ENCODE results near the gene ALPK1.
A peak's percentile ranks its signal among the peaks of the same experiment; 100 is the strongest.

ALPK1 gene

DNA sequence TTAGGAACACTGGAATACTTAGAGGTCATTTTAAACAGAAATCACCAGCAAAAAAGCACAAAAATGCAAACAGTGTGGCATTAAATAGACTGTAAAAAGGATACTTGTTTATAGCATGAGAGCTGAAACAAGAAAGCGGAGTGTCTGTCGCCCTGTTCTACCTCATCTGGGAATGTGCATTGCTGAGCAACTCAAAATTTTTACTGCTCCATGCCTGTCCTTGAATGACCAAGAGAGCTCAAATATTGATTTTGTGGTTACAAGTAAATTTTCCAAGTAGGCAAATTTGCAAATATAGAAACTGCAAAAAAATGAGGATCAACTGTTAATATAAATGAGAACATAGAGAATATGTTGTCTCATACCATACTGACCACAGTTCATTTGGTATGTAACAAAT lies 40.1 kb upstream of the ALPK1 start:
- H3K4ac ChIP-seq (ENCODE audit: low read depth, low read length): no peak overlapping the region
- no peak overlapping the region for H3K14ac ChIP-seq (ENCODE audit: low read length)
- no peak for DNase-seq
- H2BK12ac ChIP-seq (ENCODE audit: low read length): no peak overlapping the region
- no peaks in the 10 kb centered on the region for H3K9me3 ChIP-seq (ENCODE audit: insufficient read depth, low read depth, low read length)
- H3K4me1 ChIP-seq (ENCODE audit: control insufficient read depth in 1 of 2, insufficient read depth in 2 of 2, low read length in 2 of 2): no peaks in the 10 kb centered on the region
- no peak overlapping the region for H3K23ac ChIP-seq (ENCODE audit: low read length)
- no peak overlapping the region for H3K27ac ChIP-seq (ENCODE audit: low read depth, low read length)
- H3K79me1 ChIP-seq (ENCODE audit: low read length): no peaks in the 10 kb centered on the region
- H4K91ac ChIP-seq (ENCODE audit: low read depth, low read length): no peak overlapping the region
- H3K18ac ChIP-seq (ENCODE audit: low read length): no peak overlapping the region
- WGBS (ENCODE audit: extremely low coverage, insufficient coverage, insufficient read length): no CpG with 5 or more reads among the region's 2 CpGs
- H2BK120ac ChIP-seq (ENCODE audit: insufficient read depth, low read length, poor library complexity): no peak overlapping the region
- H2BK5ac ChIP-seq (ENCODE audit: low read depth, low read length, poor library complexity): no peak overlapping the region
- peaks cover 5 to 6% of the 10 kb centered on the region in 2 experiments for H3K36me3 ChIP-seq (ENCODE audit: control insufficient read depth in 1 of 2, insufficient read depth in 2 of 2, low read length in 2 of 2)
- no peaks in the 10 kb centered on the region for H3K27me3 ChIP-seq (ENCODE audit: insufficient read depth, low read length)
- no peaks in the 10 kb centered on the region for H3K79me2 ChIP-seq (ENCODE audit: control insufficient read depth, insufficient read depth, low read length, poor library complexity)
- no peak overlapping the region for H2AK5ac ChIP-seq (ENCODE audit: low read length)
- no peak overlapping the region for H4K12ac ChIP-seq (ENCODE audit: low read depth, low read length)
- H2AFZ ChIP-seq (ENCODE audit: insufficient read depth, low read length, poor library complexity): no peak overlapping the region
- no peak overlapping the region for H3K9ac ChIP-seq (ENCODE audit: low read length)
- no peak overlapping the region for H3K4me2 ChIP-seq (ENCODE audit: low read length)
- H3K4me3 ChIP-seq (ENCODE audit: low read depth, low read length): no peak overlapping the region
- no peak overlapping the region for H4K8ac ChIP-seq (ENCODE audit: low read depth, low read length)

DNA sequence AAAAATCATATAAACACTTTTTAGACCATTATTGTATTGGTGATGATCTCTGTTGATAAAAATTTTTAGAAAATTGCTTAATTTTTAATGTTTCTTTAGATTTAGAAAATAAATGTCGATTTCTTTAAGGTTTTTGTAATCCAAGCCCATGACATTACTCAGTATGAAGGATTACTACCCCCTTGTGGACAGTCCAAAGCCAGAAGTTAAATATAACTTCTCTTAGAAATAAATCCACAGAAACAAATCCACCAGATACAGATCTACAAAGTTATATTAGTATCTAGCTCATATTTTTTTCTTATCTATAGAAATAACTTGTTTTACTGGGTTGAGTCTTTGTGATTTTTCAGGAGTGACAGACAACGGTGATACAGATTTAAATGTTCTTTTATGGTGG lies 30.3 kb upstream of the ALPK1 start:
- no peak overlapping the region for H3K4ac ChIP-seq (ENCODE audit: low read depth, low read length)
- no peak overlapping the region for H4K8ac ChIP-seq (ENCODE audit: low read depth, low read length)
- H3K4me3 ChIP-seq (ENCODE audit: low read depth, low read length): no peak overlapping the region
- H3K9ac ChIP-seq (ENCODE audit: low read length): no peak overlapping the region
- no peak overlapping the region for H2AK5ac ChIP-seq (ENCODE audit: low read length)
- DNase-seq: peak in 1 of 2 donors; percentile 27
- peaks cover 0 to 2% of the 10 kb centered on the region in 2 experiments for H3K36me3 ChIP-seq (ENCODE audit: control insufficient read depth in 1 of 2, insufficient read depth in 2 of 2, low read length in 2 of 2)
- no peaks in the 10 kb centered on the region for H3K79me1 ChIP-seq (ENCODE audit: low read length)
- no peak overlapping the region for H2BK12ac ChIP-seq (ENCODE audit: low read length)
- H2BK5ac ChIP-seq (ENCODE audit: low read depth, low read length, poor library complexity): no peak overlapping the region
- no peak overlapping the region for H2AFZ ChIP-seq (ENCODE audit: insufficient read depth, low read length, poor library complexity)
- no peak overlapping the region for H4K12ac ChIP-seq (ENCODE audit: low read depth, low read length)
- no peaks in the 10 kb centered on the region for H3K4me1 ChIP-seq (ENCODE audit: control insufficient read depth in 1 of 2, insufficient read depth in 2 of 2, low read length in 2 of 2)
- no peak overlapping the region for H2BK120ac ChIP-seq (ENCODE audit: insufficient read depth, low read length, poor library complexity)
- H3K27ac ChIP-seq (ENCODE audit: low read depth, low read length): no peak overlapping the region
- no peak overlapping the region for H3K18ac ChIP-seq (ENCODE audit: low read length)
- no peak overlapping the region for H3K4me2 ChIP-seq (ENCODE audit: low read length)
- H3K23ac ChIP-seq (ENCODE audit: low read length): no peak overlapping the region
- H3K79me2 ChIP-seq (ENCODE audit: control insufficient read depth, insufficient read depth, low read length, poor library complexity): no peaks in the 10 kb centered on the region
- H3K9me3 ChIP-seq (ENCODE audit: insufficient read depth, low read depth, low read length): no peaks in the 10 kb centered on the region
- no CpG with 5 or more reads among the region's 2 CpGs for WGBS (ENCODE audit: extremely low coverage, insufficient coverage, insufficient read length)
- H4K91ac ChIP-seq (ENCODE audit: low read depth, low read length): no peak overlapping the region
- no peak overlapping the region for H3K14ac ChIP-seq (ENCODE audit: low read length)
- no peaks in the 10 kb centered on the region for H3K27me3 ChIP-seq (ENCODE audit: insufficient read depth, low read length)

DNA sequence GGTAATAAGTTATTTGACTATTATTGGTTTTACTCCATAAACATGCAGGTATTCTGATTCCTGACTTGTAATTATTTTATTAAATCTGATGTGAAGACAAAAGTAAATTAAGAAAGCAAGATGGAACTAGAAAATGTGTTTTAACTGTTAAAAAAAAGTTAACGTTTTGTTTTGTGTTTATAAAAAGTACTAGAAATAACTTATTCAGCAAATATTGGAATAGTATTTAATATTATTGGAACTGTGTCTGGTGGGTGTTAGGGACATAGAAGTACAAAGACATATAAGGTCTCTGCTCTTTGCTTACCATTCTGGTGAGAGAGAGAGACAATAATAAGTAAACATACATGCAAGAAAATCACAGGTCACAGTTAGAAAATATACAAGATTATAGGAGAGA lies 27.1 kb upstream of the ALPK1 start:
- Histone ChIP-seq H4K12ac (ENCODE audit: low read depth, low read length) (no peak overlapping the region), H3K36me3 (ENCODE audit: control insufficient read depth in 1 of 2, insufficient read depth in 2 of 2, low read length in 2 of 2) (peaks cover 0 to 1% of the 10 kb centered on the region in 2 experiments), H3K23ac (ENCODE audit: low read length) (no peak overlapping the region), H3K9ac (ENCODE audit: low read length) (no peak overlapping the region), H3K79me1 (ENCODE audit: low read length) (no peaks in the 10 kb centered on the region), H4K91ac (ENCODE audit: low read depth, low read length) (no peak overlapping the region), H2BK12ac (ENCODE audit: low read length) (no peak overlapping the region), H2BK120ac (ENCODE audit: insufficient read depth, low read length, poor library complexity) (no peak overlapping the region), H2AFZ (ENCODE audit: insufficient read depth, low read length, poor library complexity) (no peak overlapping the region), H3K4me3 (ENCODE audit: low read depth, low read length) (no peak overlapping the region), H3K4ac (ENCODE audit: low read depth, low read length) (no peak overlapping the region), H2BK5ac (ENCODE audit: low read depth, low read length, poor library complexity) (no peak overlapping the region), H3K9me3 (ENCODE audit: insufficient read depth, low read depth, low read length) (no peaks in the 10 kb centered on the region), H3K27ac (ENCODE audit: low read depth, low read length) (no peak overlapping the region), H3K79me2 (ENCODE audit: control insufficient read depth, insufficient read depth, low read length, poor library complexity) (no peaks in the 10 kb centered on the region), H4K8ac (ENCODE audit: low read depth, low read length) (no peak overlapping the region), H3K18ac (ENCODE audit: low read length) (no peak overlapping the region), H3K4me1 (ENCODE audit: control insufficient read depth in 1 of 2, insufficient read depth in 2 of 2, low read length in 2 of 2) (no peaks in the 10 kb centered on the region), H3K27me3 (ENCODE audit: insufficient read depth, low read length) (no peaks in the 10 kb centered on the region), H3K4me2 (ENCODE audit: low read length) (no peak overlapping the region), H2AK5ac (ENCODE audit: low read length) (no peak overlapping the region), H3K14ac (ENCODE audit: low read length) (no peak overlapping the region)
- no peak for DNase-seq
- WGBS (ENCODE audit: extremely low coverage, insufficient coverage, insufficient read length): no CpG with 5 or more reads among the region's 1 CpG

DNA sequence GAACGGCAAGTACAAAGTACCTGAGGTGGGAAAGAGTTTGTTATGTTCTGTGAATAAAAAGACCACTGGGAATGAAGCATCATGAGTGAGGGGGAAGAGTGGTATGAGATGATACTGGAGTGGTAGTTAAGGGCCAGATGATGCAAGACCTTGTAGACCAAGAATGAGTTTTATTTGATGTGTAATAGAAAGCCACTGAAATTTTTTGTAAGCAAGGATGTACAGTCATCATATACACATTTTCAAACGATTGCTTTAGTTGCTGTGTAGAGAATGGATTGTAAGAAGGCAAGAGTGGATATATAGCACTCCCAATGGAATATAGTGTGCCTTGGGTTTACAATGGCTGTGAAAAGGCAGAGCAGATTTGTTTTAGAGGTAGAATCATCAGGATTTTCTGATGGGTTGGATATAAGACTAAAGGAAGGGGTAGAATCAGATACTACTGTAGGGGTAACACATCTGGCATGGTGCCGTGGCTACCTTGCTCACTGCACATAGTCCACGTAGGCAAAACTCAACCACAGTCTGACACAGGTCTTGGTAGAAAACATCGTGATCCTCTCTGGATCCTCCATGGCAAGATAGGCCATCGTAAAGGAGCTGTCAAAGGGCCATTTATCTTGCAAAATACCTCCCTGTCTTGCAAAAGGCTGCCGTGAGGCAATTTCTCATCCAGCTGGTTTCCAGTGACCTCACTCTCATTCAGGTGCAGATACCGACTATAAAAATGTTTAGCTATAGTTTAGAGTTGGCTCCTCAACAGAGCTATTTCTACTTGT lies 26.3 kb upstream of the ALPK1 start:
- no peak overlapping the region for H2AK5ac ChIP-seq (ENCODE audit: low read length)
- no peak overlapping the region for H3K4me3 ChIP-seq (ENCODE audit: low read depth, low read length)
- no peak overlapping the region for H3K9ac ChIP-seq (ENCODE audit: low read length)
- H3K79me1 ChIP-seq (ENCODE audit: low read length): no peaks in the 10 kb centered on the region
- peak; percentile 82 to 90 for DNase-seq
- no peaks in the 10 kb centered on the region for H3K27me3 ChIP-seq (ENCODE audit: insufficient read depth, low read length)
- H3K36me3 ChIP-seq (ENCODE audit: control insufficient read depth in 1 of 2, insufficient read depth in 2 of 2, low read length in 2 of 2): peaks cover 0 to 2% of the 10 kb centered on the region in 2 experiments
- H3K4me1 ChIP-seq (ENCODE audit: control insufficient read depth in 1 of 2, insufficient read depth in 2 of 2, low read length in 2 of 2): no peaks in the 10 kb centered on the region
- no peak overlapping the region for H3K4me2 ChIP-seq (ENCODE audit: low read length)
- H3K27ac ChIP-seq (ENCODE audit: low read depth, low read length): no peak overlapping the region
- no peak overlapping the region for H3K18ac ChIP-seq (ENCODE audit: low read length)
- H3K9me3 ChIP-seq (ENCODE audit: insufficient read depth, low read depth, low read length): no peaks in the 10 kb centered on the region
- H3K4ac ChIP-seq (ENCODE audit: low read depth, low read length): no peak overlapping the region
- H3K14ac ChIP-seq (ENCODE audit: low read length): no peak overlapping the region
- H2AFZ ChIP-seq (ENCODE audit: insufficient read depth, low read length, poor library complexity): no peak overlapping the region
- H3K23ac ChIP-seq (ENCODE audit: low read length): no peak overlapping the region
- H4K12ac ChIP-seq (ENCODE audit: low read depth, low read length): no peak overlapping the region
- no CpG with 5 or more reads among the region's 8 CpGs for WGBS (ENCODE audit: extremely low coverage, insufficient coverage, insufficient read length)
- no peak overlapping the region for H4K8ac ChIP-seq (ENCODE audit: low read depth, low read length)
- H2BK12ac ChIP-seq (ENCODE audit: low read length): no peak overlapping the region
- no peak overlapping the region for H4K91ac ChIP-seq (ENCODE audit: low read depth, low read length)
- H2BK5ac ChIP-seq (ENCODE audit: low read depth, low read length, poor library complexity): no peak overlapping the region
- H3K79me2 ChIP-seq (ENCODE audit: control insufficient read depth, insufficient read depth, low read length, poor library complexity): no peaks in the 10 kb centered on the region
- H2BK120ac ChIP-seq (ENCODE audit: insufficient read depth, low read length, poor library complexity): no peak overlapping the region

All from trophoblast cell (in vitro differentiated cells and primary cell).